Stimulated activated CD4-positive, alpha-beta T cell treated with anti-CD3 and anti-CD28 coated beads, Interleukin-15, amount 100 ng/mL, for 48 hours (primary cell): ENCODE data around the gene LYPD6.
"Not testable (repeated sequence)": the region's sequence is repeated elsewhere in the genome, so short reads cannot be mapped to it uniquely, and the experiment has no call there.

Source experiments
- DNase-seq, 2 donors: peaks; one replicate each; pipeline ENCODE4 v3.0.0-alpha.2; 2020; ENCODE audit warnings: low read depth in 2 of 2

LYPD6 gene

GRCh38 chr2:149451417-149452165, 121.2 kb downstream of the LYPD6 start:
- no peak for DNase-seq

DNA sequence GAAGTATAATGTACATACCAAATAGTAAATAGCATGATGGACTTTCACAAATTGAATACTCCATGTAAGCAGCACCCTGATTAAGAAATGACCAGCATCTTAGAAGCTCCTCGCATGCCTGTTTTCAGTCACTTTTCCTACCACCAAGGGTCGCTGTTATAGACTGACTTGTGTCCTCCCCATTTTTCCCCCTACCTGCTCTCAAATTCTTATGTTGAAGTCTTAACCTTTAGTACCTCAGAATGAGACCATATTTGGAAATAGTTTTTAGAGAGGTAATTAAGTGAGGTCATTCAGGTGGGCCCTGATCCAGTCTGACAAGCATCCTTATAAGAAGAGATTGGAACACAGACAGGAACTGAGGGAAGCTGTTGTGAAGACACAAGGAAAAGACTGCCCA, 125.9 kb downstream of the LYPD6 start:
- no peak for DNase-seq

DNA sequence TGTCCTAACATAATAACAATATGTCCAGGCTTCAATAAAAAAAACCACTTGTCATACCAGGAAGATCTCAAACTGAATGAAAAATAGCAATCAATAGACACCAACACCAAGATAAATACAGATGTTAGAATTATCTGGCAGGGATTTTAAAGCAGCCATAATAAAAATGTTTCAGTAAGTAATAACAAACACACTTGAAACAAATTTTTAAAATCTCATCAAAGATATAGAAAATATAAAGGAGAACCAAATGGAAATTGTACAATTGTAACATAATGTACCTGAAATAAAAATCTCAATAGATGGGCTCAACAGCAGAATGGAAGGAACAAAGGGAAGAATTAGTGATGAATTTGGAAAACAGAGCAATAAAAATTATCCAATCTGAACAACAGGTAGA, 128.1 kb downstream of the LYPD6 start:
- DNase-seq, result no peak

GRCh38 chr2:149463328-149464002, 133.1 kb downstream of the LYPD6 start:
- DNase-seq, result no peak

DNA sequence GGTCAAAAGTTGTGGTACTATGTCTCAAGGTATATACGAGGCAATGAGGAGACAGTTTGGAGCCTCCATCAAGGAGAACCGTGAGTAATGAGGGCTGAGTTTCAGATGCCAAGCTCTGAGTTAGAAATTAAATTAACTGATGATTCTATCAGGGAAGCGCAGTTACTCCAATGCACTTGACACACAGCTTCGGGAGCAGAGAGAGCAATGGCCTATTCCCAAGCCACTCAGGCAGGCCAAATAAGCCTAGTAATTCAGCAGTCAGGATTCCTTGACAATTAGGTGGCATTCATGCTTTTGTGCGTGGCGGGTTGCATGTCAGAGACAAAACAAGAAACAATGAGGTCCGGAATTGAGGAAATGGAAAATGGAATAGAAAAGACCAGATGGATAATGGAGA, 134.0 kb downstream of the LYPD6 start:
- no peak for DNase-seq

- DNase-seq, result no peak
Observed at GRCh38 chr2:149465873-149466272, 135.5 kb downstream of the LYPD6 start.

- no peak for DNase-seq
Observed at GRCh38 chr2:149466635-149467034, 136.2 kb downstream of the LYPD6 start.

DNA sequence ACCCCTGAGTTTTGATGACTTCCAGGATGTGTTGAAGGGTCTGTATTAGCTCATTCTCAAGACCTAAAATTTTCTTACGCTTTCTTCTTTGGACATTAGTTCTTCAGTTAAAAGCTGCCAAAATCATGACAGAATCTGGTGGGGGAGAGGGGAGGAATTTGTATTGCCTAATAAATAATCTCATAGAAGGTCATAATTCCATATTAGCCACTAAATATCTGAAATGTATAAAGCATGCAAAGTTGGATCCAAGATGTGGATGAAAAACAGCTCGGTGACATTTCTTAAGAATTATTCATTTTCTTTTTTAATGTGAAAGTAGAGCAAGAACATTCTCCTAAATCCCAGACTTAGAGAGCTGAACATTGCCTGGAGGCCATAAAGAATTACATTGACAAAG, 137.0 kb downstream of the LYPD6 start:
- no peak for DNase-seq

- DNase-seq, result no peak
Observed at GRCh38 chr2:149468636-149469035, 138.2 kb downstream of the LYPD6 start.

DNA sequence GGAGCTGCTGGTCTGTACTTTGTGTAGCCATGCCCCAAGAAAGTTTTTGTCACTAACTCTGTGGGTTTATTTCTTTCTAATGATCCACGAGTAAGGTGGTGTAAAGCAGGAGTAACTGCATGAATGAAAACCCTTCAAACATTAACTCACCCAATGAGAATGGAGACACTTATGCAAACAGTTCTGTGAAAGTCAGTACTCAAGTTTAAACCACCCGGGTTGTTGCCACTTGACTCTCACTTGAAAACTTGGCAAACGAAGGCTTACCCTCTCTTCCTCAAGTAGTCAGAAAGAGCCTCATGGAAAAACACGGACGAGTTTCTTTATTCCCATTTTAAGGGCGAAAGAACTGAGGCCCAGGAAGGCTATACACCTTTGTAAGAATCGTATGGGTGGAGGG, 139.7 kb downstream of the LYPD6 start:
- no peak for DNase-seq

DNA sequence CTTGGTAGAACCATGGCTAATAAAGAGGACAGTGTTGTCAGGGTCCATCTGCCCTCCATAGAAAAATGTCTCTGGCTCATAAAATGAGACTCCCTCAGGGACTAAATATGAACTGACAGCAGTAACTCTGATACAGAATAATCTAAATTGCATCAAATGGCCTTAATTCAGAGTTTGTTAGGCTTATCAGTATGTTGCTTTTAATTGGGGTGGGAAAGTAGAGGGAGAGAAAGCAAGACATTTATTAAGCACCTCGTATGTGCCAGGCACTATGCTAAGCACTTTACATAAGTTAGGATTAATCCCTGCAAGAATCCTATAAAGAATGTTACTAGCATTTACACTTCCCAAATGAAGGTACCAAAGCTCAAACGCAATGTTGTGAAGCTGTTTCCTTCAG, 142.0 kb downstream of the LYPD6 start:
- no peak for DNase-seq

DNA sequence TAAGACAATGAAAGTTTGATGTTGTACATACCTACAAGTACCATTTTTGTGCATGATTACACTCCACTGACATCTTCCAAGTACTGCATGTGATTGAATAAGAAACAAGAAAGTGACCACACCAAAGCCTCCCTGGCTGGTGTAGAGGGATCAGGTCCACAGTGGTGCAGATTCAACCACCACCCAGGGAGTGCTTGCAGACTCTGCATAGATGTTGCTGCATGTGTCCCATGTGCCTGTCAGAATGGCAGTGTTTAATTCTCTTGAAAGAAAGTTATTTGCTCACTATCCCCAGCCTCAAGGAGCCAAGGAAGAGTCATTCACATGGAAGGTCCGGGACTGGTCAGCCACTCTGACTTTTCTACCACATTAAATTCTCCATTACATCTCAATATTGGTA, 142.7 kb downstream of the LYPD6 start:
- no peak for DNase-seq

DNA sequence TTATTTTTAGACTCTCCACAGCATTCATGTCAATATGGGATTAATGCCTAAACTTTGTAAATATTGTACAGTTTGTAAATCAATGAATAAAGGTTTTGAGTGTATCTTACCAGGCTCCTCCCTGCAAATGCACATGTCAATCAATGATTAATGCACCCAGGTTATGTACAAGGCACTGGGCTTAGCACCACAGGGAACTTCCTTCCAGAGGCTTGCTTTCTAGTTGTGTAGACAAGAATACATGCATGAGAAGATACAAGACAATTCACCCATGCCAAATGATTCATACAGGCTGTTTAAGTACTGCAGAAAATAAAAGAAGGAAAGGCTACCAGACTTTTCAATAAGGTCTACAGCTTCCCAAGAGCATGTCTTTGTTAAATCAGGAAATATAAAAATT, 143.1 kb downstream of the LYPD6 start:
- no peak for DNase-seq

DNA sequence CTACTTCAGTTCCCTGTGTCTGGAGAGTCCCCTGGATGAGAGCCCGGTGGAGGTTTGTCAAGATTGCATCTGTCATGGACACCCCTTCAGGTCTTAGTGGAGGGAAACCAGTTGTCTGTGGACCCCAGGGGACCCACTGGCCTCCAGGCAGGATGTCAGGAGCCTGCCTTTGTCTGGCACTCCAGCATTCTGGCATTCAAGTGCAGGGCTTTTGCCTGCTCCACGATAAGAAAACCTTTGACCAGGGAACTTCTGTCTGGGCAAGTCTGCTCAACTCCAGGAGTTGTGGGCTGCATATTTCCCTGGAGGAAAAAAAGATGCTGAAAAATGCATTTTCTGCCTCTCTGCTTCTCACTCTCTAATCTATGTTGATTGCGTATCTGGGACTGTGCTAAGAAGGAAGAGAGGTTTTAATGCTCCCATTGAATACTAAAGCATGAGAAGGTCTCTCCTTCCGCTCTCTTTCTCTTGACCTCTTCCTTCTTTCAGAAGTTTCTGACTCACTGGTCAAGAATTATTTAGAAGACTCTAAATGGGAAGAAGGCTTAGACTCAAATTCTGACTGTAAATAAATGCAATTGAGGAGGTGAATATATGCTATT, 152.7 kb downstream of the LYPD6 start:
- no peak for DNase-seq

GRCh38 chr2:149486664-149487063, 156.3 kb downstream of the LYPD6 start:
- DNase-seq, result no peak

GRCh38 chr2:149487189-149487588, 156.8 kb downstream of the LYPD6 start:
- no peak for DNase-seq

DNA sequence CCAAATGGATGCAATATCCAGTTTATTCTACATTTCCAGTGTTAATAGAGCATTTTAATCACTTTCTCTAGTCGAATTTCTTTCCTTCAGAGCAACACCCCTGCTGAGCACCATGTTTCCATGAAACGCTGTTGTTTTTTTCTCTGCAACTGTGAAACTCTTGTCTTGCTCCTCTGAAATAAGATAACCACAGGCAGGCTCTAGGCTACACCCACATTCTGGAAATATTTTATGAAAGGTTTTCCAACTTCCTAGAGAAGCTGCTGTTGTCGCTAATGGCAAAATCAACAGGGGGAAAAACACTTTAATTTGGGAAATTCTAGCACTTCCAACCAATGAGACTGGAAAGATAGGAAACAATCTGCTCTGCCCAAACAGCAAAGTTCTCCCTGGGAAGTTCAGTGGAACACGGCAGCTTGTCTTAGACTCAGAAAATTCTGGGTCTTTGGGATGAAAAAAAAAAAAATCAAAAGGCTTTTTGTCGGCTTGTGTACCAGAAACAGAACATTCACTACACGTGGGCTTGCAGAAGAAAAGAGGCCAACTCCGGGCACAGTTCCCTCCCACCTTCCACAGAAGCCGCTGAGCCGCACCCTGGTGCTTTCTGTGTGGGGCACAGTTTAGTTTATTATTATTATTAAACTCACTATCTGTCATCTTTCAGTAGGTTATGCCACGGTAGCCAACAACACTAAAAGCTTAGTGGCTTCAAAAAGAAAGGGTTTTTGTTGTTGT, 158.5 kb downstream of the LYPD6 start:
- no peak for DNase-seq

DNA sequence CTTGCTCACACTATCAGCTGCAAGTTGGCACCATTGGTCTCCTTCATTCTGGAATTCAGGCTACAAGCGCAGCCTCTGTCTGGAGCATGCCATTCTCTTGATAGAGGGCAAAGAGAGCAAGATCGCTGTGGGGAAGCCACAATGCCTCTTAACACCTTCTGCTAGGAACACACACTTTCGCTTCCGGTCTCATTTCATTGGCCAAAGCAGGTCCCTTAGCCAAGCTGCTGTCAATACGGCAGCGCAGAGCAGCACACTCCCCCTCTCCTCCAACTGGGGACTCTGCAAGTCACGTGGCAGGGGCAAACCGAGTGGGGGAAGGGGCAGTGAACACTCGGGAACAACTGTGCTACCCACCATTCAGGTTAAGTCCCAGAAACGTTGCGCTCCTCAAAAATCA, 159.1 kb downstream of the LYPD6 start:
- no peak for DNase-seq

DNA sequence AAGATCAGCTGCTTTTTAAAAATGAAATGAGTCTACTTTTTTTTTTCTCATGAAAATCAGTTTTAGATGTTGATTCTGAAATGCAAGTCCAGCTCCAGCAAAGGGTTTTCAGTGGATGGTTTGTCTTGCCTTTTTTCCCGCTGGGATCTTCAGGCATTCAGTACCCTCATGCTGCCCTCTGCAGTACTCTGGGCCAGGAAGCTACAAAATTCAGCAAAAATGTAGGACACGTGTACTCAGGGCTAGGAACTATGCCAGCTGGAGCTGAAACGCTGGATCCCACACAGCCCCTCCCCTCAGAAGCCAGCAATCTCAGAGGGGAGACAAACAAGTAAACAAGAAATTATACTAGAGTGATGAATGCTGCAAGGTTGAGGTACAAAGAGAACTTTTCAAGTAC, 159.9 kb downstream of the LYPD6 start:
- no peak for DNase-seq

DNA sequence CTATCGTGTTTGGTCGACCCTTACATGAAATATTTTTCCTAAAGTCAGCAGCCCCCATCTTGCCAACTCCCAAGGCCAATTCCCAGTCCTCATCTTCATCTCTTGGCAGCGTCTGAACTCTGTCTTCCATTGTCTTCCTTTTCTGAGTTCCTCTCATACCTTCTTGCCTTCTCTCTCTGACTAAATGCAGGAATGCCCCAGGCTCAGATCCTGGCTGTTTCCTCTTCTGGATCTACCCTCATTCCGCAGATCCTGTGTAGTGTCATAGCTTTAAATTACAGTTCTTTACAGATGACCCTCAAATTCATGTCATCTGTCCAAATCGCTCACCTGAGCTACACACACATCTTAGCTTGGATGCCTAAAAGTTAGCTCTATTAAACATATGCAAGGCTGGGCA, 162.5 kb downstream of the LYPD6 start:
- DNase-seq, result no peak

GRCh38 chr2:149499204-149499603, 168.8 kb downstream of the LYPD6 start:
- not testable (repeated sequence) for DNase-seq

DNA sequence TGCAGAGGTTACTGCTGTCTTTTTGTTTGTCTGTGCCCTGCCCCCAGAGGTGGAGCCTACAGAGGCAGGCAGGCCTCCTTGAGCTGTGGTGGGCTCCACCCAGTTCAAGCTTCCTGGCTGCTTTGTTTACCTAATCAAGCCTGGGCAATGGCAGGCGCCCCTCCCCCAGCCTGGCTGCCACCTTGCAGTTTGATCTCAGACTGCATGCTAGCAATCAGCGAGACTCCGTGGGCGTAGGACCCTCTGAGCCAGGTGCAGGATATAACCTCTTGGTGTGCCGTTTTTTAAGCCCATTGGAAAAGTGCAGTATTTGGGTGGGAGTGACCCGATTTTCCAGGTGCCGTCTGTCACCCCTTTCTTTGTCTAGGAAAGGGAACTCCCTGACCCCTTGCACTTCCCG, 176.4 kb downstream of the LYPD6 start:
- DNase-seq, result not testable (repeated sequence)

DNA sequence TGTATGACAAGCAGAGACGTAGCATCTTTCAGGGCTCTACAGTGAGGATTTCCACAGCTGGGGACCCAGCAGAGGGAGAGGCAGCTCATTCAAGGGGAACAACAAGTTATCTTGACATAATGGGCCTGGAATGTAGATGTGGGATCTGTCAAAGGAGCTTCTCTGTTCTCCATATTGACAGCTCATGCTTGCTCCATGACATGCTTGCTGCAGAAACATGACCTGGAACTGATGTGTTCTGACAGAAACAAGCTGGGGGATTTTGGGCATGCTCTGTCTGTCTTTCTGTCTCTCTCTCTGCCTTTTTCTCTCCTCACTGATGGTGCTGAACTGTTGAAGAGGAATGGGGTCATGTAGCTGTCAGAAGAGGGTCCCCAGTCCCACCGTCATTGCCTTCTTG, 177.6 kb downstream of the LYPD6 start:
- DNase-seq, result no peak
